Measurements from ENCODE around the gene KIAA1958. TPM values are rescaled to one million over a fixed set of nuclear protein-coding genes. Genes with fewer than 3 reads are reported as not detected.
"Not testable (repeated sequence)": the region's sequence is repeated elsewhere in the genome, so short reads cannot be mapped to it uniquely, and the experiment has no call there.

The KIAA1958 gene
- total RNA-seq, 1 donor from 2014 or later = 4.9 TPM

DNA sequence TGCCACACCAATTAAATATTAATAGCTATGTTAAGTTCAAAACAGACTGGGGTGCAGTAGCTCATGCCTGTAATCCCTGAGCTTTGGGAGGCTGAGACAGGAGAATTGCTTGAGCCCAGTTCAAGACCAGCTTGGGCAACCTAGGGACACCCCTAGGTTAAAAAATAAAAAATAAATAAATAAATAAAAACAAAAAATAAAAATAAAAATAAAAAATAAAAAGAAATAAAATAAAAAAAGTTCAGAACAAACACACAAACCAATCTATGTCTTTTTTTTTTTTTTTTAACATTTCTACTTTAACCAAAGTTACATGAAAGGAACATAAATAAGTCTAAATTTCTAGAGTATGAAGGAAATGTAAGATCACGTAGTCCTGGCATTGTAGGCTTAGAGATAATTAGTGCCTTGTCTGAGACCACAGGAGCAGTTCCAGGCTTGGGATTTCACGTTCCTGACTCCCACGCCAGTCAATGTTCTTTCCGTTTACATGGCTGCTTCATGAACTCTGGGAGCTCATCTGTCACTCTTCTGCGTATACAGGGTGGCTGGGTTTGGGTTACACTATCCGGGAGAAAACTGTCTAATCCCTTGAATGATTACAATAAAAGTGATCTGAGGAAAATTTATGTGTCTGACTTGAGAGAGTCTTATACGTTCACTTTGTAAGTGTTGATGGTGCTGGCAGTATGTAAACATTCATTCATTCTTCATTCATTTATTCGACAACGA is 85.2 kb downstream of the KIAA1958 start:
- intact Hi-C loops (cut with micrococcal nuclease) = no loop called here
- no peak for DNase-seq
- ATAC-seq = no peak

DNA sequence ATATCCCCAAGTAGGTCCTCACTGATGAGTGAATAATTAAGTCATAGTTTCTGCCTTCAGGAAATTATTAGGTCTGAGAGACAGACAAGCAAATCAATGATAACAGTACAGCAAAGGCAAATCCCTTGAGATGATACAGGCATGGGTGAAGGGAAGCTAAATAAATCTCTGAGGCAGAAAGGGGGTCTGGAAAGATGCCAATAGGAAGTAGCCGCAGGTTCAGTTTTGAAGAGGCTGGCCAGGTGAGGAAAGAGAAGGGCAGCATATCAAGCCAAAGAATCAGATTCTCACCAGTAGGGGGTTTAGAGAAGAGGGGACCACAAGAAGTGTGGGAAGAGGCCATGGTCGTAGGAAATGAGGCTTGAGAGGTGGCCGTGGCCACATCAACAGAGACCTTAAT is 85.8 kb downstream of the KIAA1958 start:
- intact Hi-C loops (cut with micrococcal nuclease) = no loop called here
- DNase-seq (no peak), ATAC-seq (no peak)

DNA sequence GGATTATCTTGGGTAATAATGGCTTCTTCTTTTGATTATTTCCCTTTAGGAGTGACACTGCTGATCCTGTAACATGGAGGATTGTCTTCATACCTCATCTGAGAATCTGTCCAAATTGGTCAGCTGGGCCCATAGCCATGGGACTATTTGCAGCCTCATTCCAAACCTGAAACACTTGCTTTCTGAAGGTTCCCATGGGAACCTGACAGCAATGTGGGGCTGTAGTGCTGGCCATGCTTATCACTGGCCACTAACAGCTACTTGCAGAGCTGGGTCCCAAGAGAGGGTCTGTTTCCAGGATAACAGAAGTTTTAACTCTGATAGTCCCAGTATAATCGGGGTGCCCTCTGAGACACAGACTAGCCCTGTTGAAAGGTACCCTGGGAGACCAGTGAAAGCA is 87.4 kb downstream of the KIAA1958 start:
- ATAC-seq = no peak

DNA sequence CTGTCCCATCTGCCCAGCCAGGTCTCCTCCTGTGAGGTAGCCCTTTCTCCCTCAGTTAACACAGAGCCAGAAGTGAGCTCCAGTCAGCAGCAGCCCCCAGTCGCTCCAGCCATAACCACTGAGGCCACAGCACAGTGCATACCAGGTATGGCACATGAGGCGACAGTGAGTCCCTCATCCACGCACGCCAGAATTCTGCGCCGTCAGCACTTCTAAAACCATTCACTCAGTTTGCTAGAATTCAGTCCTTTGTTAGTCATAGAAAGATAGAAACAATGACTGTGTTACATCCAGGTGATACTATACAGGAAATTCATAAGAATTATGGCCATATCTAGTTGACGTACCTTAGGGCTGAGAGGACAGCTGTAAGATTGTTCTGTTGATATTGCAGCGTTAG is 88.5 kb downstream of the KIAA1958 start:
- intact Hi-C loops (cut with micrococcal nuclease) = no loop called here
- no peak for DNase-seq
- no peak for ATAC-seq

More for the DNA sequence above, 87.4 kb downstream of the KIAA1958 start:
- intact Hi-C loops (cut with micrococcal nuclease) = no loop called here
- DNase-seq = no peak

GRCh38 chr9:112581469-112582176 is 95.0 kb downstream of the KIAA1958 start:
- no peak for DNase-seq
- intact Hi-C loops (cut with micrococcal nuclease) = no loop called here
- no peak for ATAC-seq

DNA sequence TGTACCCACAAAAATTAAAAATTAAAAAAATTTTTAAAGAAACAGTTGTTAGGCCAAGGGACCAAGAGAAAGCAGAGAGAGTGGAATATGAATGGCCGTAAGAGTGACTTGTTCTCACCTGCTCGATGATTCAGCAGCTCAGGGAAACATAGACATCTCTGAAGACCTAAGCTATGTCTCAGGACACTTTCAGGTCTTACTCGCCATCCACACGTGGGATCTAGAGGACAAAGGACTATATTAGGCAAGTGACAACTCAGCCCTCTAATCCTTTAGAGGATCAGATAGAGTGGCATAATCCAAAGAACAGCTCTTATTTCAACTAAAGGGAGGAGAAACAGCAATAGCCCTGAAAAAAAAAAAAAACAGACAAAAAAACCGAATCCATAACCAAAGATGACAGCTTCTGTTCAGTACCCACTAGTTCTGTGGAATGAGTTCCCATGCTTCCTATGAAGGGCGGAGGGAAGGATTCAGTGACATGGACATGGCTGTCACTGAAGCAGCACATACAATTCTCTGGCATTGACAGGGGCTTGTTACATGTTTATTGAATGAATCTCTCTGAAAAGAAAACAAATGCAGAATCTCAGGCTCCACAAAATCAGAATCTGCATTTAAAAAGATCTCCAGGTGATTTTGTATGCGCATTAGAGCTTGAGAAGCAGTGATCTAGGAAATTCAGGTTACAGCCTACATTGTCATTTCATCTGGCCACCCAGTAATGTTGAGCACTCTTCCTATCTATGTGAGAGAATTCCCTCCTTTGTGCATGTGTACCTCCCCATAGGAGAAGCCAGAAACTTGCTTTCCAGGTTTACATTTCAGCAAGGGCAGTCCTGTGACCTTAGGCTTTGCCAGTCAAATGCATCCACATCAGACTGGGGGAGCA is 96.0 kb downstream of the KIAA1958 start:
- no peak for ATAC-seq
- no peak for DNase-seq
- intact Hi-C loops (cut with micrococcal nuclease) = no loop called here

DNA sequence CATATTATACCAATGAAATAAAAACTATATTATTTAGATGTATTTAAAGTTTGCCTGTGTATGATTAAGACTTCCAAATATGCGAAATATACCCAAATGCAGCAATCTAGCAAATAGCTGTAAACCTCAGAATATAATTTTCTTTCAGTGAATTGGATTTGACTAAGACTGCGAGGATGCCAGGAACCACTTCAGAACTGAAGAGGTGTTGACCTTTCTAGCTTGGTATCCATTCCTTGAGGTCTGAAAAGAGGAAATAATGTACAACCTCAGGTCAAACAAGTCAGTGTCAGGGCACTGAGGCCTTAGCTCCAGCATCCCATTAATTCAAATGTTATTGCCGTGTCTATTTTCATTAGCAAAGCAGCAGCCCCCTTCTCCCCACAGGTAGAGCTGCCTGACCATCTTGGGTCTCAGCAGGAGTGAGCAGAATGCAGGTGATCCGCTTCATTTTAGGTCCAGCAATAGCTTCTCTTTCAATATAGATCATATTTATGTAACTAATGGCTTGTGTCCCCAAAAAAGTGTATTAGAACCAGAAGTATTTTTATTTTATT is 100.0 kb downstream of the KIAA1958 start:
- intact Hi-C loops (cut with micrococcal nuclease) = no loop called here
- ATAC-seq (no peak), DNase-seq (no peak)

DNA sequence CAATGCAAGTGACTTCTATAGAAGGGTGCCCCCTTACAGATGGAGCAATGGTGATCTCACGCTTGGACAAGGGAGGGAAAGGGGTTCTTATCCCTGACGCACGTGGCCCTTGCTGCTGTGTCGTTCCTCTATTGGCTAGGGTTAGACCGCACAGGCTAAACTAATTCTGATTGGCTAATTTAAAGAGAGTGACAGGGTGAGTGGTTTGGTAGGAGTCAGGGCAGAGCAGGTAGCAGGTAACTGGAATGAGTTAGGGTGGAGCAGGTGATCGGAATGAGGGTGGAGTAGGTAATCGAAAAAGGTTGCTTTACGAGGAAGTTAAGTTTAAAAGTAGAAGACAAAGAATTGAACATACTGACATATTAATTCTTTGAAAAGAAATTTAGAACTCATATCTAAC is 105.2 kb downstream of the KIAA1958 start:
- DNase-seq; intact Hi-C loops (cut with micrococcal nuclease); ATAC-seq: not testable (repeated sequence)

DNA sequence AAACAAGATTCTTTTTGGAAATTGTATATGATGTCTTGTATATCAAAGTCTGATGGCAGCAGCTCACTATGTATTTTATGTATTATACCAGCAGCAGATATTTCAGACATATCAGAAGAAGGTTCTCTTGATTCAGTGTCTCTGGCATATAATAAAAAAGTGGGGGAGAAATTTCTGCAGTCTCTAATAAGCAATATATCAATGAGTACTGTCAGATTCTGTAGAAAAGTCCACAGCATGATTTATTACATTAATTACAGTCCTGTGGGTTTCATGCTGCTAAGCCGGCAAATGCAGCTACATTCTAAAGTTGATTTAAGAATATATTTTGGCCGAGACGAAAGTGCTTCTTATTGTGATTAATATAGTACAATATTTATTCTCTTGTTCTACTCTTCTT is 113.1 kb downstream of the KIAA1958 start:
- intact Hi-C loops (cut with micrococcal nuclease) = no loop called here
- no peak for DNase-seq
- ATAC-seq = no peak

DNA sequence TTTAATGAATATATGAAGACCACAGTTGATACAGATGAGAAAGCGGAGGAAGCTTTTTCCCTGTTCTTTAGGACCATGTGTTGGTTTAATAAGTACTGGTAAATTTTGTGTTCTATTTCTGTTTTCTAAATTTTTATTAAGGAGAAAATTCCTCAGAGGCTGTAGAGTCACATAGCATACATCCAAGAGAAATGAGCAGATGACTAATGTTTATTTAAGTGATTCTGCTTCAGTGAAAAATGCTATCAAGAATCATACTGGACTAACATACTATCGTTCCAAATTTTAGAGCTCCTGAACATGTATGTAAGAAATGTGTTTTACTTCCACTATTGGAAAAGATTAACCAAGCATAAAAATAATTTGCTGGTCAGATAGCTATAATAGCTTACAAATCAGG is 115.0 kb downstream of the KIAA1958 start:
- intact Hi-C loops (cut with micrococcal nuclease) = no loop called here
- no peak for DNase-seq
- ATAC-seq = no peak

- intact Hi-C loops (cut with micrococcal nuclease) = no loop called here
Measured at GRCh38 chr9:112604790-112605189, 118.2 kb downstream of the KIAA1958 start.

GRCh38 chr9:112605518-112605917 is 118.9 kb downstream of the KIAA1958 start:
- ATAC-seq (no peak), DNase-seq (no peak)
- intact Hi-C loops (cut with micrococcal nuclease) = no loop called here

More at GRCh38 chr9:112604790-112605189, 118.2 kb downstream of the KIAA1958 start:
- ATAC-seq (no peak), DNase-seq (no peak)

DNA sequence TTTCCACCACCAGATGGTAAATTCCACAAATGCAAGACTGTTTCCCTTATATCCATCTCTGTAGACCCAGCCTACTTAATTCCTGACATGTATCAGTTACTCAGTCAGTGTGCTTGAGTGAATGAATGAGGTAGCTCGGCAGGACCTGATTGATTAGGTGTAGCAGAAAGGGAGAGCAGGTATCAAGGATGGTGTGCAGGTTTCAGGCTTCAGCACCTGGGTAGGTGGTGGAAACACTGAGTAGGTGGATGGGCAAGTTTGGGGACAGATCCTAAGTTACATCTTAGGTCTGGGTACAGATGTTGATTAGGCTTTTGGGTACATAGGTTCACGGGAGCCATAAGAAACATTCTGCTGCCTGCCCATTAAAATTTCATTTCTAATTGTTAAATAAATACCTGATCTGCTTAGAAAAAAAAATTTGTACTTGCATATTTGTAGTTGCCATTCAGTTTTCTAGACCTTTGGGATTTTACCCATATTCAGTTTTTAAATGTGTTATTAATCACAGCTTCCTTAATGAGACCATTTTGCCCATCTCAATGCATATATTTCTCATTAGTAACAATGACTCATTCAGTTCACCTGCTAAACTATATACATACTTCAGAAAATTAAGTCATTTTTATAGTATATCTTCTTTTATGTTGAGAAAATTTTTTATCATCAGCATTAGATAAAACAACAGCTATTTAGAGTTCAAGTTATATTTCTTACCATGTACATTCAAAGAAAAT is 119.5 kb downstream of the KIAA1958 start:
- intact Hi-C loops (cut with micrococcal nuclease) = no loop called here
- ATAC-seq (no peak), DNase-seq (no peak)

GRCh38 chr9:112608851-112609250 is 122.2 kb downstream of the KIAA1958 start:
- DNase-seq (no peak), ATAC-seq (no peak)
- intact Hi-C loops (cut with micrococcal nuclease) = no loop called here

- ATAC-seq (no peak), DNase-seq (no peak)
- intact Hi-C loops (cut with micrococcal nuclease) = no loop called here
Measured at GRCh38 chr9:112615584-112616266, 129.1 kb downstream of the KIAA1958 start.

DNA sequence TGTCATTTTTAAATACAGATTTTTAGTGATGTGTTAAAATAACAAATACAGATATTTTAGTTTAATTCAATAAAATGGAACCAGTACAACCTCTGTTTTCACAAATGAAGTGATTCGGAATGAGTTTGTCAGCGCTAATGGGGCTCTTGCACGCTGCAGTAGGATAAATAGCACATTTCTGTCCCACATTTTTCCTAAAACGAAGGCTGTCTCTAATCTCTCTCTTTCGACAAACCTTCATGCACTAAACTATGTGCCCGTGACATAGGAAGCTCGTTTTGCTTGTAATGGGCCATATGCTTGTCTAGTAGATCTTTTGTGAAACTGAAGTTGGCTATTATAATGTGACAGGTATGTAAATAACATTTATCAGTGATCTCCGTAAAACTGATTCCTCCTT is 130.7 kb downstream of the KIAA1958 start:
- ATAC-seq (no peak), DNase-seq (no peak)

DNA sequence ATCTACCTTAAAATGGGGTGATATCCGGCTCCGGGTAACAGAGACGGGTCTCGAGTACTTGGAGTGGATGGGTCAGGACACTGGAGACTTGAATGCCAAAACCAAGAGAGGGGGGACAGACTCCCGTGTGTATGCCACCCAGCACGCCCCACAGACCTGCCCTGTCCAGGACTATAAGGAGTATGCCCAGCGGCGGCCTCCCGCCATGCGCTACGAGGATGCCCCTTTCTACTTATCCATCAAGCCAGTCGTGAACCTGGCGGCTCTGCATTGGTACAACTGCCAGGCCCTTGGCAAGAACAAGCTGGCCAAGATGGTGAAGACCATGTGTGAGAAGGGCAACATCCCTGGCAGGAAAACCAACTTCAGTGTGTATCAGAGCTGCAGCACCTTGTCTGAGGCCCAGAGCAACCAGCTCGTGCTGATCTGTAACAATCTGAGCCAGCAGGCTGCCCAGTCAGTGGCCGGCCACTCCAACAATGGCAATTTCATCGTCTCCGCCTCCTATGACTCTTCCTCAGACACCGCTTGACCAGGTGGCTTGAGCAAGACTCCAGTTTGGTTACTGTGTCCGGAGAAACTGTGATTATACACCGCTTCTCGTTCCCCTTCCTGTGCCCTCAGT is 131.9 kb downstream of the KIAA1958 start:
- ATAC-seq (no peak), DNase-seq (no peak)
- intact Hi-C loops (cut with micrococcal nuclease) = no loop called here

More for the DNA sequence above, 130.7 kb downstream of the KIAA1958 start:
- intact Hi-C loops (cut with micrococcal nuclease) = no loop called here

GRCh38 chr9:112620388-112620787 is 133.8 kb downstream of the KIAA1958 start:
- intact Hi-C loops (cut with micrococcal nuclease) = no loop called here
- ATAC-seq (no peak), DNase-seq (no peak)
